Gastroesophageal sphincter (tissue), 4 donors: ENCODE results near the gene TSPOAP1. TPM values are rescaled to one million over a fixed set of nuclear protein-coding genes. Genes with fewer than 3 reads are reported as not detected.

Experiments
- ATAC-seq: fragments of 150-250 bp; one replicate; pipeline ENCODE4 v1.9.1; 2016; ENCODE audit warnings: mild to moderate bottlenecking, moderate library complexity
- H3K27ac ChIP-seq, 4 donors: fragments of 200-600 bp; sonication (generic) in 3 of 4; 1 replicate in 3 of 4; 2 replicates in 1 of 4; pipeline ENCODE4 v1.5.1; 2016 to 2019
- H3K27me3 ChIP-seq: fragments of 200-600 bp; sonication (generic); one replicate; pipeline ENCODE4 v1.5.1; 2019
- H3K36me3 ChIP-seq, 2 donors: fragments of 200-600 bp; sonication (generic); one replicate each; pipeline ENCODE4 v1.5.1; 2019; ENCODE audit warnings: control low read depth in 1 of 2
- H3K4me1 ChIP-seq, 3 donors: fragments of 200-600 bp; sonication (generic); 1 replicate in 2 of 3; 2 replicates in 1 of 3; pipeline ENCODE4 v1.5.1; 2016 to 2019; ENCODE audit warnings: control low read depth in 2 of 3
- H3K4me3 ChIP-seq, 2 donors: fragments of 200-600 bp; sonication (generic); one replicate each; pipeline ENCODE4 v1.5.1; 2019; ENCODE audit warnings: mild to moderate bottlenecking in 1 of 2, moderate library complexity in 1 of 2
- H3K9me3 ChIP-seq, 3 donors: fragments of 200-600 bp; sonication (generic); one replicate each; pipeline ENCODE4 v1.5.1; 2017 to 2019; ENCODE audit warnings: control low read depth in 2 of 3
- CTCF ChIP-seq, 4 experiments: fragments of 200-600 bp in 2 of 4; fragments of 450-650 bp in 2 of 4; sonication (generic) in 1 of 4; IDR thresholded peaks; one replicate each; pipeline ENCODE4 v1.5.1; 2017 to 2019; ENCODE audit warnings: antibody characterized with exemption in 4 of 4, mild to moderate bottlenecking in 2 of 4, moderate library complexity in 2 of 4
- EP300 ChIP-seq: sonication (generic); formaldehyde crosslinking; IDR thresholded peaks from one replicate; pipeline ENCODE4 v1.6.1; 2017; ENCODE audit warnings: antibody characterized with exemption, mild to moderate bottlenecking
- POLR2A ChIP-seq, 2 donors: fragments of 450-650 bp; IDR thresholded peaks; one replicate each; pipeline ENCODE4 v1.6.1; 2017; ENCODE audit warnings: antibody characterized with exemption in 2 of 2, mild to moderate bottlenecking in 2 of 2, moderate library complexity in 1 of 2
- POLR2AphosphoS5 ChIP-seq: sonication (generic); formaldehyde crosslinking; IDR thresholded peaks from one replicate; pipeline ENCODE4 v1.6.1; 2017; ENCODE audit warnings: antibody characterized with exemption
- WGBS, 2 donors: methylation state at CpG; one replicate each; pipeline ENCODE4 v1.1.5; 2018; ENCODE audit warnings: low coverage in 1 of 2; 5-methylcytosine and 5-hydroxymethylcytosine counted together
- total RNA-seq, 4 donors: library from RNA; depleted of rRNA; stranded (reverse); fragments of >200 nt; gene quantifications; one replicate each; pipeline ENCODE4 v1.1.0, GENCODE V29; 2016

TSPOAP1 gene
- total RNA-seq, 4 donors from 2014 or later, result 7.4 to 44.8 (median 23.0) TPM

GRCh38 chr17:58375256-58375655 lies 46.7 kb upstream of the TSPOAP1 start:
- no peak for ATAC-seq
- TF ChIP-seq POLR2AphosphoS5 (no peak), EP300 (no peak), CTCF (IDR thresholded peaks at IDR 0.05) (no peak), POLR2A (IDR thresholded peaks at IDR 0.05) (no peak)
- no peak overlapping the region for H3K4me3 ChIP-seq
- H3K4me1 ChIP-seq, result no peaks in the 10 kb centered on the region
- WGBS, 2 donors, result 65 to 76% methylated on average over 2 to 5 of the region's 5 CpGs
- no peak overlapping the region for H3K27ac ChIP-seq
- H3K27me3 ChIP-seq, result no peaks in the 10 kb centered on the region
- H3K9me3 ChIP-seq, result no peaks in the 10 kb centered on the region
- H3K36me3 ChIP-seq, result no peaks in the 10 kb centered on the region

GRCh38 chr17:58373923-58374322 lies 45.3 kb upstream of the TSPOAP1 start:
- WGBS, 2 donors, result 94 to 100% methylated on average over 1 of the region's 1 CpG
- ATAC-seq, result no peak
- Histone ChIP-seq H3K27ac (no peak overlapping the region), H3K9me3 (no peaks in the 10 kb centered on the region), H3K4me3 (no peak overlapping the region), H3K4me1 (no peaks in the 10 kb centered on the region), H3K27me3 (no peaks in the 10 kb centered on the region), H3K36me3 (no peaks in the 10 kb centered on the region)
- TF ChIP-seq POLR2A (IDR thresholded peaks at IDR 0.05) (no peak), CTCF (IDR thresholded peaks at IDR 0.05) (no peak), POLR2AphosphoS5 (no peak), EP300 (no peak)

GRCh38 chr17:58373003-58373402 lies 44.4 kb upstream of the TSPOAP1 start:
- WGBS, 2 donors, result 60 to 88% methylated on average over 1 of the region's 5 CpGs
- ATAC-seq, result no peak

GRCh38 chr17:58371300-58371950 lies 42.8 kb upstream of the TSPOAP1 start:
- no peak overlapping the region for H3K4me3 ChIP-seq
- WGBS, 2 donors, result 55 to 78% methylated on average over 4 to 5 of the region's 6 CpGs
- no peak overlapping the region for H3K27ac ChIP-seq
- no peak for TF ChIP-seq CTCF (IDR thresholded peaks at IDR 0.05)
- no peak for TF ChIP-seq POLR2AphosphoS5
- no peak for TF ChIP-seq POLR2A (IDR thresholded peaks at IDR 0.05)
- no peak for TF ChIP-seq EP300
- no peaks in the 10 kb centered on the region for H3K9me3 ChIP-seq
- ATAC-seq, result no peak
- no peaks in the 10 kb centered on the region for H3K4me1 ChIP-seq
- H3K27me3 ChIP-seq, result no peaks in the 10 kb centered on the region
- no peaks in the 10 kb centered on the region for H3K36me3 ChIP-seq

More at GRCh38 chr17:58373003-58373402, 44.4 kb upstream of the TSPOAP1 start:
- TF ChIP-seq POLR2A (IDR thresholded peaks at IDR 0.05) (no peak), CTCF (IDR thresholded peaks at IDR 0.05) (no peak), POLR2AphosphoS5 (no peak), EP300 (no peak)
- Histone ChIP-seq H3K4me1 (no peaks in the 10 kb centered on the region), H3K36me3 (no peaks in the 10 kb centered on the region), H3K4me3 (no peak overlapping the region), H3K27ac (no peak overlapping the region), H3K9me3 (no peaks in the 10 kb centered on the region), H3K27me3 (no peaks in the 10 kb centered on the region)

- Histone ChIP-seq H3K27me3 (no peaks in the 10 kb centered on the region), H3K27ac (no peak overlapping the region), H3K36me3 (no peaks in the 10 kb centered on the region), H3K9me3 (no peaks in the 10 kb centered on the region), H3K4me1 (no peaks in the 10 kb centered on the region), H3K4me3 (no peak overlapping the region)
- 82% methylated on average over 8 of the region's 9 CpGs; no CpG with 5 or more reads in 1 of the 2 donors for WGBS, 2 donors
- TF ChIP-seq POLR2A (IDR thresholded peaks at IDR 0.05) (no peak), POLR2AphosphoS5 (no peak), EP300 (no peak), CTCF (IDR thresholded peaks at IDR 0.05) (no peak)
- no peak for ATAC-seq
These were observed 42.1 kb upstream of the TSPOAP1 start for GRCh38 chr17:58370716-58371115.
